Stimulated activated effector memory CD8-positive, alpha-beta T cell treated with anti-CD3 and anti-CD28 coated beads, Interleukin-12 subunit alpha, Interleukin-12 subunit beta, amount 100 ng/mL, for 72 hours (primary cell): ENCODE measurements around the gene TMC8.

ENCODE experiments used
- ATAC-seq: fragments of 150-1000 bp; cut with Tn5 transposase; 2 replicates; pipeline ENCODE4 v1.10.0; 2021
- DNase-seq, 2 donors: peaks; one replicate each; pipeline ENCODE4 v3.0.0; 2021 to 2022; ENCODE audit warnings: low spot score in 2 of 2
- H3K27ac Mint-ChIP-seq: one replicate; pipeline ENCODE4 v1.8.0; 2022; ENCODE audit warnings: mild to moderate bottlenecking, mixed read lengths
- H3K36me3 Mint-ChIP-seq: one replicate; pipeline ENCODE4 v1.8.0; 2022; ENCODE audit warnings: mild to moderate bottlenecking, mixed read lengths
- H3K4me1 Mint-ChIP-seq: one replicate; pipeline ENCODE4 v1.8.0; 2022; ENCODE audit warnings: mixed read lengths
- H3K4me3 Mint-ChIP-seq: one replicate; pipeline ENCODE4 v1.8.0; 2022; ENCODE audit warnings: mild to moderate bottlenecking, mixed read lengths
- H3K9me3 Mint-ChIP-seq: one replicate; pipeline ENCODE4 v1.8.0; 2022; ENCODE audit warnings: mixed read lengths

Gene TMC8

GRCh38 chr17:78185981-78186691 is 55.6 kb downstream of the TMC8 start:
- H3K4me1 Mint-ChIP-seq = peaks cover 32% of the 10 kb centered on the region
- ATAC-seq (peak; percentile 5), DNase-seq (no peak)
- peak overlapping the region; percentile 81 for H3K27ac Mint-ChIP-seq
- peak overlapping the region; percentile 74 for H3K4me3 Mint-ChIP-seq
- peaks cover 64% of the 10 kb centered on the region for H3K36me3 Mint-ChIP-seq
- H3K9me3 Mint-ChIP-seq = no peaks in the 10 kb centered on the region

GRCh38 chr17:78186692-78187595 is 56.4 kb downstream of the TMC8 start, which contains the start of the genes AFMID and TK1:
Gene AFMID, plus strand, starts transcription at chr17:78187362. Its CDS starts 9 bp downstream, at chr17:78187371.
Gene TK1, minus strand, starts transcription at chr17:78187052. Its CDS starts 58 bp downstream, at chr17:78186994.
- no peaks in the 10 kb centered on the region for H3K9me3 Mint-ChIP-seq
- H3K4me3 Mint-ChIP-seq = peak within 1 kb of the TSS; percentile 74
- H3K27ac Mint-ChIP-seq = peak within 1 kb of the TSS; percentile 81
- ATAC-seq = peak; percentile 93
- DNase-seq = peak; percentile 93 to 98
- peaks cover 64% of the 10 kb centered on the region for H3K36me3 Mint-ChIP-seq
- peaks cover 32% of the 10 kb centered on the region for H3K4me1 Mint-ChIP-seq
